ENCODE data around the gene FAM222B.
A peak's percentile ranks its signal among the peaks of the same experiment; 100 is the strongest.
"Not testable (repeated sequence)": the region's sequence is repeated elsewhere in the genome, so short reads cannot be mapped to it uniquely, and the experiment has no call there.

Gene FAM222B

GRCh38 chr17:28871056-28871579, 28.5 kb upstream of the FAM222B start:
- DNase-seq (ENCODE audit: low spot score), result peak; percentile 40

GRCh38 chr17:28867276-28867675, 24.7 kb upstream of the FAM222B start:
- no peak for DNase-seq (ENCODE audit: low spot score)

- no peak for DNase-seq (ENCODE audit: low spot score)
These were observed 23.6 kb upstream of the FAM222B start for GRCh38 chr17:28865946-28866752.

- no peak for DNase-seq (ENCODE audit: low spot score)
These were observed 22.6 kb upstream of the FAM222B start for GRCh38 chr17:28864991-28865849.

- no peak for DNase-seq (ENCODE audit: low spot score)
These were observed 21.4 kb upstream of the FAM222B start for GRCh38 chr17:28863953-28864352.

GRCh38 chr17:28862561-28862960, 20.0 kb upstream of the FAM222B start:
- no peak for DNase-seq (ENCODE audit: low spot score)

- DNase-seq (ENCODE audit: low spot score), result no peak
These were observed 19.0 kb upstream of the FAM222B start for GRCh38 chr17:28861393-28862203.

GRCh38 chr17:28860363-28860808, 17.8 kb upstream of the FAM222B start:
- no peak for DNase-seq (ENCODE audit: low spot score)

- DNase-seq (ENCODE audit: low spot score), result no peak
These were observed 16.3 kb upstream of the FAM222B start for GRCh38 chr17:28858801-28859355.

GRCh38 chr17:28857905-28858800, 15.6 kb upstream of the FAM222B start:
- DNase-seq (ENCODE audit: low spot score), result no peak

GRCh38 chr17:28856028-28856574, 13.5 kb upstream of the FAM222B start:
- no peak for DNase-seq (ENCODE audit: low spot score)

GRCh38 chr17:28855336-28855679, 12.7 kb upstream of the FAM222B start:
- DNase-seq (ENCODE audit: low spot score), result no peak

- peak; percentile 78 for DNase-seq (ENCODE audit: low spot score)
These were observed 12.1 kb upstream of the FAM222B start, which contains the start of gene ERAL1 for GRCh38 chr17:28854457-28855335. Gene ERAL1, plus strand, starts transcription at chr17:28855016. Its CDS starts 19 bp downstream, at chr17:28855035.

- DNase-seq (ENCODE audit: low spot score), result no peak
These were observed 10.7 kb upstream of the FAM222B start for GRCh38 chr17:28853295-28853694.

GRCh38 chr17:28849281-28849680, 6.7 kb upstream of the FAM222B start:
- no peak for DNase-seq (ENCODE audit: low spot score)

GRCh38 chr17:28848667-28849066, 6.1 kb upstream of the FAM222B start:
- peak; percentile 45 for DNase-seq (ENCODE audit: low spot score)

GRCh38 chr17:28846699-28847098, 4.1 kb upstream of the FAM222B start:
- DNase-seq (ENCODE audit: low spot score), result not testable (repeated sequence)

- peak; percentile 16 for DNase-seq (ENCODE audit: low spot score)
These were observed 3.6 kb upstream of the FAM222B start for GRCh38 chr17:28846231-28846630.

- no peak for DNase-seq (ENCODE audit: low spot score)
These were observed 1.2 kb upstream of the FAM222B start for GRCh38 chr17:28843816-28844148.

All from CD4-positive, alpha-beta T cell treated with Interleukin-15 for 4 hours (primary cell).